ENCODE results near the gene LMF1.

- TF ChIP-seq POLR2AphosphoS5 (IDR thresholded peaks at IDR 0.05; ENCODE audit: low read depth, low read length) = no peak
- TF ChIP-seq SPI1 (IDR thresholded peaks at IDR 0.05; ENCODE audit: low read depth, low read length) = no peak
- no peak for TF ChIP-seq POLR2A (IDR thresholded peaks at IDR 0.05; ENCODE audit: low read depth, low read length)
Observed at GRCh38 chr16:969508-970385, 1.0 kb downstream of the LMF1 start.

Data from GM12891 (cell line).